Omental fat pad (tissue), 4 donors: ENCODE measurements around the gene POLR3B. TPM values are rescaled to one million over a fixed set of nuclear protein-coding genes. Genes with fewer than 3 reads are reported as not detected.
"Not testable (repeated sequence)": the region's sequence is repeated elsewhere in the genome, so short reads cannot be mapped to it uniquely, and the experiment has no call there.

Experiments
- ATAC-seq: fragments of 150-250 bp; one replicate; pipeline ENCODE4 v1.9.1; 2016; ENCODE audit warnings: mild to moderate bottlenecking, moderate library complexity; ENCODE audit not compliant: low FRiP score
- DNase-seq: peaks from one replicate; pipeline ENCODE4 v3.0.0-alpha.2; 2019; ENCODE audit warnings: low spot score
- CTCF ChIP-seq, 3 donors: fragments of 450-650 bp; IDR thresholded peaks; one replicate each; pipeline ENCODE4 v1.5.1; 2016 to 2017; ENCODE audit warnings: antibody characterized with exemption in 3 of 3, mild to moderate bottlenecking in 3 of 3, moderate library complexity in 2 of 3
- total RNA-seq, 4 donors: library from RNA; depleted of rRNA; stranded (reverse); fragments of >200 nt; gene quantifications; one replicate each; pipeline ENCODE4 v1.1.0, GENCODE V29; 2016

POLR3B gene
- total RNA-seq, 4 donors from 2014 or later: 7.1 to 10.9 (median 8.4) TPM

GRCh38 chr12:106455111-106455510, 97.6 kb downstream of the POLR3B start:
- TF ChIP-seq CTCF (IDR thresholded peaks at IDR 0.05): no peak
- DNase-seq (no peak), ATAC-seq (no peak)

GRCh38 chr12:106459124-106459523, 101.6 kb downstream of the POLR3B start:
- no peak for TF ChIP-seq CTCF (IDR thresholded peaks at IDR 0.05)
- DNase-seq (no peak), ATAC-seq (no peak)

- DNase-seq: no peak
- no peak for TF ChIP-seq CTCF (IDR thresholded peaks at IDR 0.05)
- no peak for ATAC-seq
Observed at GRCh38 chr12:106459534-106459933, 102.0 kb downstream of the POLR3B start.

GRCh38 chr12:106461730-106462129, 104.2 kb downstream of the POLR3B start:
- ATAC-seq: no peak
- TF ChIP-seq CTCF (IDR thresholded peaks at IDR 0.05): no peak
- DNase-seq: no peak

GRCh38 chr12:106465605-106466004, 108.1 kb downstream of the POLR3B start:
- not testable (repeated sequence) for DNase-seq, ATAC-seq

GRCh38 chr12:106475662-106476061, 118.1 kb downstream of the POLR3B start:
- DNase-seq, ATAC-seq: not testable (repeated sequence)

GRCh38 chr12:106477627-106478026, 120.1 kb downstream of the POLR3B start:
- not testable (repeated sequence) for ATAC-seq, DNase-seq

- no peak for TF ChIP-seq CTCF (IDR thresholded peaks at IDR 0.05)
- DNase-seq (no peak), ATAC-seq (no peak)
Observed at GRCh38 chr12:106480251-106480650, 122.7 kb downstream of the POLR3B start.

- TF ChIP-seq CTCF (IDR thresholded peaks at IDR 0.05): no peak
- DNase-seq: no peak
- no peak for ATAC-seq
Observed at GRCh38 chr12:106481246-106481645, 123.7 kb downstream of the POLR3B start.
